Lung (tissue), 12 donors: Measurements from ENCODE around the gene BMP2K. TPM values are rescaled to one million over a fixed set of nuclear protein-coding genes. Genes with fewer than 3 reads are reported as not detected.

Experiments
- ATAC-seq: fragments of 200-7000 bp; cut with Tn5 transposase; one replicate; pipeline ENCODE4 v1.9.1; 2020; ENCODE audit warnings: moderate number of reproducible peaks; ENCODE audit not compliant: insufficient read depth, low FRiP score
- DNase-seq, 3 donors: peaks; one replicate each; pipeline ENCODE4 v3.0.0-alpha.2; 2013 to 2017
- H3K27ac ChIP-seq, 2 donors: one replicate each; pipeline ENCODE4 v1.5.1; 2013; ENCODE audit warnings: mild to moderate bottlenecking in 2 of 2, moderate library complexity in 2 of 2, control low read depth in 1 of 2, inconsistent platforms in 1 of 2, low read depth in 1 of 2, low read length in 1 of 2
- H3K27me3 ChIP-seq, 3 donors: one replicate each; pipeline ENCODE4 v1.5.1; 2013; ENCODE audit warnings: low read length in 2 of 3; ENCODE audit not compliant: control insufficient read depth in 3 of 3, insufficient read depth in 3 of 3
- H3K36me3 ChIP-seq, 4 donors: one replicate each; pipeline ENCODE4 v1.5.1; 2013; ENCODE audit warnings: low read length in 4 of 4, mild to moderate bottlenecking in 1 of 4, moderate library complexity in 1 of 4; ENCODE audit not compliant: control insufficient read depth in 4 of 4, insufficient read depth in 4 of 4
- H3K4me1 ChIP-seq, 5 donors: one replicate each; pipeline ENCODE4 v1.5.1; 2013; ENCODE audit warnings: low read length in 5 of 5, mild to moderate bottlenecking in 2 of 5, moderate library complexity in 1 of 5; ENCODE audit not compliant: control insufficient read depth in 5 of 5, insufficient read depth in 5 of 5
- H3K4me3 ChIP-seq: one replicate; pipeline ENCODE4 v1.5.1; 2013; ENCODE audit warnings: mild to moderate bottlenecking, control low read depth, moderate library complexity
- H3K9ac ChIP-seq, 2 donors: one replicate each; pipeline ENCODE4 v1.5.1; 2013; ENCODE audit warnings: low read length in 2 of 2, control low read depth in 1 of 2; ENCODE audit not compliant: insufficient read depth in 1 of 2
- H3K9me3 ChIP-seq, 4 donors: one replicate each; pipeline ENCODE4 v1.5.1; 2013; ENCODE audit warnings: low read length in 3 of 4, mild to moderate bottlenecking in 1 of 4, moderate library complexity in 1 of 4; ENCODE audit not compliant: control insufficient read depth in 4 of 4, insufficient read depth in 3 of 4
- WGBS, 2 donors: extraction: QIAGEN DNeasy Blood & Tissue Kit; methylation state at CpG; one replicate each; pipeline ENCODE4 v1.1.7; 2013; 5-methylcytosine and 5-hydroxymethylcytosine counted together
- polyA plus RNA-seq, 2 donors: library from polyadenylated mRNA; stranded (reverse); fragments of 200-250 nt; gene quantifications; one replicate each; pipeline ENCODE4 v1.2.1, GENCODE V29; 2013
- total RNA-seq, 2 donors: library from RNA; depleted of rRNA in 1 of 2; stranded (reverse); fragments of >200 nt in 1 of 2; gene quantifications; one replicate each; pipeline ENCODE4 v1.2.1, GENCODE V29; 2014 to 2021
- TF ChIP-seq, protein P1 (sequence below): IDR thresholded peaks from 2 replicates; pipeline ENCODE4 v1.5.1; 2012; ENCODE audit warnings: mild to moderate bottlenecking; ENCODE audit errors: control extremely low read depth, extremely low read depth
- donor health status: control.
- donor health status: control.
- donor health status: Bipolar disorder and iron deficiency.
- donor health status: healthy.
- donor health status: DM: yes; HTN: yes; CAD: no.

Gene BMP2K
- total and polyA plus RNA-seq, 4 donors = 10.0 to 89.7 (median 26.0) TPM

DNA sequence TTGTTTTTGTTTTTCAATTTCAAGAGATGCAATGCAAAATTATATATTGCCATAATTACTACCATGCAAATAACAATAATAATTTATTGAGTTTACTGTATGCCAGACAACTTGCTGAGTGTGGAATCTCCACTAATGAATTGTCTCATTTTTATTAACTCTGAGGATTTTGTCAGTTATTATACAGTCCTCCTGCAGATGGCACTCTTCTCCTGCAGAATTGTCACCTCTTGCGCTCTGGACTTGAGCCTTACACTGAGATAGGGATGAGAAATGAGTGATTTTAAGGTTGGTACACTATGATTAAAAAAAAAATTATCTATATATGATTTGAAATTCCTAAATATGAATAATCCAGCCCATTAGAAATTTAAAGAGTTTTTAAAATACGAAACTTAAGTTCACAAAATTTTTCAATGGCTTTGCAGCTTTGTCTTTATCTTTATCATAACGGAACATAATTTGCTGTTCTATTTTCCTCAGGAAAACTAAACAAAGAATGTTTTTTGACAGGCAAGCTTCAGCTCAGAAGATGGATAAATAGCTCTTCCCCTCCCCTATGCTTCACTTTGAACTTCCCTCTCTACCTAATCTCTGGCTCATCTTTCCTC lies 175.8 kb downstream of the BMP2K start:
- Histone ChIP-seq H3K36me3 (no peaks in the 10 kb centered on the region), H3K4me3 (no peak overlapping the region), H3K9ac (no peak overlapping the region), H3K27ac (no peak overlapping the region), H3K4me1 (no peaks in the 10 kb centered on the region), H3K27me3 (no peaks in the 10 kb centered on the region), H3K9me3 (peaks cover 0 to 2% (median 0%) of the 10 kb centered on the region in 4 donors)
- TF ChIP-seq, protein P1, sequence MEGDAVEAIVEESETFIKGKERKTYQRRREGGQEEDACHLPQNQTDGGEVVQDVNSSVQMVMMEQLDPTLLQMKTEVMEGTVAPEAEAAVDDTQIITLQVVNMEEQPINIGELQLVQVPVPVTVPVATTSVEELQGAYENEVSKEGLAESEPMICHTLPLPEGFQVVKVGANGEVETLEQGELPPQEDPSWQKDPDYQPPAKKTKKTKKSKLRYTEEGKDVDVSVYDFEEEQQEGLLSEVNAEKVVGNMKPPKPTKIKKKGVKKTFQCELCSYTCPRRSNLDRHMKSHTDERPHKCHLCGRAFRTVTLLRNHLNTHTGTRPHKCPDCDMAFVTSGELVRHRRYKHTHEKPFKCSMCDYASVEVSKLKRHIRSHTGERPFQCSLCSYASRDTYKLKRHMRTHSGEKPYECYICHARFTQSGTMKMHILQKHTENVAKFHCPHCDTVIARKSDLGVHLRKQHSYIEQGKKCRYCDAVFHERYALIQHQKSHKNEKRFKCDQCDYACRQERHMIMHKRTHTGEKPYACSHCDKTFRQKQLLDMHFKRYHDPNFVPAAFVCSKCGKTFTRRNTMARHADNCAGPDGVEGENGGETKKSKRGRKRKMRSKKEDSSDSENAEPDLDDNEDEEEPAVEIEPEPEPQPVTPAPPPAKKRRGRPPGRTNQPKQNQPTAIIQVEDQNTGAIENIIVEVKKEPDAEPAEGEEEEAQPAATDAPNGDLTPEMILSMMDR = peak; percentile 63
- DNase-seq (peak in 2 of 3 donors; percentile 68), ATAC-seq (peak; percentile 47)
- 69% methylated on average over 3 of the region's 3 CpGs for WGBS, 2 donors

DNA sequence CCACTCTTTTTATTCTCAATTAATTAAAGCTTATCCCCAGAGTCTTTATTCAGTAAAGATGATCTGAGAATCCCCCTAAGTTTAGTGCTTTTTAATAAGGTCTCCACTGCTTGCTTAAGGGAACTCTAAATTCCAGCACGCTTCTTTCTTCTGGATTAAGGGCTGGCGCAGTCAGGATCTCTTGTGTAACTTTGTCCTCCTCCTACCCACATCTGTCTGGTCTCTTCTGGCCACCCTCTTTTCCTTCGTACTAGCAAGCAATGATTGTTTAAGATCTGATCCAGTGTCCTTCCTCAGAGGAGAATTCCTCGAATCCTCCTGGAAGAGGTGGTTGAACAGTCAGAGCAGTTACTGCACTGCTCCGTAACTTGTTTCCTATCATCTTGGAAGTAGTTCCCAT lies 177.1 kb downstream of the BMP2K start:
- no peaks in the 10 kb centered on the region for H3K36me3 ChIP-seq
- no peak overlapping the region for H3K9ac ChIP-seq
- H3K4me3 ChIP-seq = no peak overlapping the region
- no peaks in the 10 kb centered on the region for H3K4me1 ChIP-seq
- TF ChIP-seq, protein P1 = no peak
- WGBS, 2 donors = 92 to 94% methylated on average over 5 of the region's 5 CpGs
- peaks cover 0 to 2% (median 0%) of the 10 kb centered on the region in 4 donors for H3K9me3 ChIP-seq
- DNase-seq (no peak), ATAC-seq (no peak)
- H3K27me3 ChIP-seq = no peaks in the 10 kb centered on the region
- H3K27ac ChIP-seq = no peak overlapping the region

DNA sequence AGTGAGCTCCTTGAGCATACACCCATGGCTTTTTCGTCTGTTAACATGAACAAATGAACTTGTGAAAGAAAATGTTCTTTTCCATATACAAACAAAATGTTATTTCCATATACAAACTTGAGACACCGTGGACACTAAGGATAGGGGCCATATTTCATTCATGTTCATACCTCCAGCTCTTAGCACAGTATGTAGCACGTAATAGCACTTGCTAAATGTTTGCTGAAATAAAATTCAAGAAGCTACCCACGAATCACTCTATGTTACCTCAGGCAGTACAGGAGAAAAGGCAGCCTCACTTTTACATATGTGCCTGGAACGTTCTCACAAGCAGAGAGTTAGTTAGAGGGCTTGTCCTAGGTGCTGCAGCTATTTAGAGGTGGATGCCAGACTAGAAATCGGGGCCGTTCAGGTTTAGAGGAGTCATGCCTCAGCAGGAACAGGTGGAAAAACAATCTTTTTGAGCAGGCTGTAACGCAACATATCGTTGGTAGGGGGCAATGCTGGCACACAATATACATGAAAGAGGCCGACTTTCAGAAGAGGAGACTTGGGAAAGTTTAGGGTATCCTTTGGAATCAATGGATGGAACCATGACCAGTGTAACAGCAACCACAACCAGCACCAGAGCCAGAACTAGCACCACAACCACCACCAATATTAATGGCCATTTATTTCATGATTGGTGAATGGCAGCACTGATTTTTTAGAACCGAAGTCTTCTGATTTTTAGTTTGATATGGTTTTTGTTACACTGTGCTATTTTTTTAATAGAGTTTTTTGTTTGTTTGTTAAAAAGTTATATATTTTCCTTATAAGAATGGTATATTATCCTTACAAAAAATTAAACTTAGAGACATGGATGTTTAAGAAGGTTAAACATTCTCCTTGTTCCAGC lies 177.9 kb downstream of the BMP2K start:
- 39 to 45% methylated on average over 11 of the region's 11 CpGs for WGBS, 2 donors
- ATAC-seq = no peak
- H3K9ac ChIP-seq = no peak overlapping the region
- peaks cover 0 to 2% (median 0%) of the 10 kb centered on the region in 4 donors for H3K9me3 ChIP-seq
- no peak overlapping the region for H3K4me3 ChIP-seq
- no peaks in the 10 kb centered on the region for H3K36me3 ChIP-seq
- DNase-seq = peak in 2 of 3 donors; percentile 25 to 30
- H3K4me1 ChIP-seq = no peaks in the 10 kb centered on the region
- TF ChIP-seq, protein P1 = peak; percentile 0
- no peak overlapping the region for H3K27ac ChIP-seq
- H3K27me3 ChIP-seq = no peaks in the 10 kb centered on the region
